ENCODE results near the gene MBOAT7. TPM values are rescaled to one million over a fixed set of nuclear protein-coding genes. Genes with fewer than 3 reads are reported as not detected.

The MBOAT7 gene
- total RNA-seq, 1 experiment from 2014 or later, result 100 TPM

DNA sequence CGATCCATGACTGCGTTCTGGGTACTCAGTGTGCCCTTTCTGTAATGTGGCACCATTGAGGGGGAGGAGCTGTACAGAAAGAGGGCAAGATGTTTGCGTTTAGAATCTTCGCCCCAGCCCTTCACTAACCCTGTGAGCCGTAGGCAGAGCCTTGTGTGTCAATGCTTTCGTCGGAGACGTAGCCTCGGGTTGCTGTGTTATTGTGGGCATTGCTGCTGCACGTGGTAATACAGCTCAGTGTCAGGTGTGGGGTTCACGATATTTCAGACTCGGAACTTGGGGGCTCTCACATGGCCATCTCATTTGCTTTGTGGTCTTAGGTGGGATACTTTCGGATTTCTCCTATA lies 17.4 kb upstream of the MBOAT7 start:
- Histone ChIP-seq H3K14ac (ENCODE audit: insufficient read depth, low read length) (no peak overlapping the region), H3K18ac (ENCODE audit: insufficient read length, low read depth, low read length) (no peak overlapping the region)
- peaks cover 3% of the 10 kb centered on the region for H3K27me3 Mint-ChIP-seq (ENCODE audit: low read depth)

More for the DNA sequence above, 17.4 kb upstream of the MBOAT7 start:
- Histone ChIP-seq H3K4me1 (ENCODE audit: insufficient read depth, low read length) (peaks cover 3% of the 10 kb centered on the region), H2BK15ac (ENCODE audit: low read depth, low read length) (no peak overlapping the region), H3K23ac (ENCODE audit: insufficient read length, low read depth, low read length) (no peak overlapping the region), H3K23me2 (ENCODE audit: insufficient read length, low read depth, low read length, poor library complexity, severe bottlenecking) (no peaks in the 10 kb centered on the region), H3K79me2 (ENCODE audit: insufficient read depth, low read length) (peaks cover 28% of the 10 kb centered on the region), H3K27ac (ENCODE audit: insufficient read length, low read depth, low read length) (no peak overlapping the region), H3K4me2 (ENCODE audit: insufficient read depth, insufficient read length, low read length) (no peak overlapping the region), H2BK20ac (ENCODE audit: low read depth, low read length, poor library complexity, severe bottlenecking) (no peak overlapping the region), H3K9ac (ENCODE audit: extremely low read depth, insufficient read length, low read length) (no peak overlapping the region), H2AK5ac (ENCODE audit: insufficient read length, low read length) (no peak overlapping the region), H2BK12ac (ENCODE audit: insufficient read length, low read depth, low read length) (no peak overlapping the region), H3T11ph (ENCODE audit: low read length) (no peak overlapping the region), H3K4ac (ENCODE audit: low read depth, low read length) (no peak overlapping the region), H3K9me3 (ENCODE audit: control insufficient read depth, low read depth, low read length) (no peaks in the 10 kb centered on the region), H2AFZ (ENCODE audit: low read length) (no peak overlapping the region), H4K20me1 (ENCODE audit: control insufficient read depth, insufficient read depth, insufficient read length) (peaks cover 3% of the 10 kb centered on the region), H3K79me1 (ENCODE audit: insufficient read depth, low read depth, low read length, poor library complexity, severe bottlenecking) (peaks cover 3% of the 10 kb centered on the region), H2BK5ac (ENCODE audit: insufficient read length, low read length) (no peak overlapping the region), H4K8ac (replicated peaks; ENCODE audit: insufficient read length, low read depth, low read length) (no peak overlapping the region), H2BK120ac (ENCODE audit: low read depth, low read length, poor library complexity, severe bottlenecking) (no peak overlapping the region), H3K56ac (ENCODE audit: insufficient read length, low read depth, low read length) (no peak overlapping the region), H3K27me3 (ENCODE audit: insufficient read depth, low read length) (no peaks in the 10 kb centered on the region), H4K91ac (ENCODE audit: insufficient read length, low read depth, low read length) (no peak overlapping the region), H4K5ac (ENCODE audit: insufficient read length, low read depth, low read length) (no peak overlapping the region)
- DNase-seq, result no peak
- Mint-ChIP-seq H3K4me1 (peaks cover 47 to 64% of the 10 kb centered on the region in 2 experiments), H3K36me3 (ENCODE audit: insufficient read depth in 1 of 3, low read depth in 3 of 3) (peaks cover 73 to 81% (median 76%) of the 10 kb centered on the region in 3 experiments), H3K4me3 (no peak overlapping the region), H3K27ac (peak overlapping the region in 2 of 3 experiments; percentile 55 to 66; a peak in 1 of 7 replicates), H3K9me3 (no peaks in the 10 kb centered on the region)
- TF ChIP-seq, protein P1, sequence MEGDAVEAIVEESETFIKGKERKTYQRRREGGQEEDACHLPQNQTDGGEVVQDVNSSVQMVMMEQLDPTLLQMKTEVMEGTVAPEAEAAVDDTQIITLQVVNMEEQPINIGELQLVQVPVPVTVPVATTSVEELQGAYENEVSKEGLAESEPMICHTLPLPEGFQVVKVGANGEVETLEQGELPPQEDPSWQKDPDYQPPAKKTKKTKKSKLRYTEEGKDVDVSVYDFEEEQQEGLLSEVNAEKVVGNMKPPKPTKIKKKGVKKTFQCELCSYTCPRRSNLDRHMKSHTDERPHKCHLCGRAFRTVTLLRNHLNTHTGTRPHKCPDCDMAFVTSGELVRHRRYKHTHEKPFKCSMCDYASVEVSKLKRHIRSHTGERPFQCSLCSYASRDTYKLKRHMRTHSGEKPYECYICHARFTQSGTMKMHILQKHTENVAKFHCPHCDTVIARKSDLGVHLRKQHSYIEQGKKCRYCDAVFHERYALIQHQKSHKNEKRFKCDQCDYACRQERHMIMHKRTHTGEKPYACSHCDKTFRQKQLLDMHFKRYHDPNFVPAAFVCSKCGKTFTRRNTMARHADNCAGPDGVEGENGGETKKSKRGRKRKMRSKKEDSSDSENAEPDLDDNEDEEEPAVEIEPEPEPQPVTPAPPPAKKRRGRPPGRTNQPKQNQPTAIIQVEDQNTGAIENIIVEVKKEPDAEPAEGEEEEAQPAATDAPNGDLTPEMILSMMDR (conservative IDR thresholded peaks at IDR 0.05), result no peak
- no CpG with 5 or more reads among the region's 13 CpGs for WGBS (ENCODE audit: extremely low coverage, insufficient read length, low lambda C conversion rate)

Data from H9 (cell line).